ENCODE data around the gene PCDHGA8.

- TF ChIP-seq CTCF (IDR thresholded peaks at IDR 0.05), result no peak
- TF ChIP-seq POLR2AphosphoS5 (IDR thresholded peaks at IDR 0.05; ENCODE audit: low read depth, low read length), result no peak
Observed at GRCh38 chr5:141360685-141361084, 31.7 kb upstream of the PCDHGA8 start.

Measured in Panc1 (cell line).